Left lung (tissue), 10 donors: ENCODE measurements around the gene TRIM62. TPM values are rescaled to one million over a fixed set of nuclear protein-coding genes. Genes with fewer than 3 reads are reported as not detected.

Experiments used
- ATAC-seq: fragments of 200-7000 bp; cut with Tn5 transposase; one replicate; pipeline ENCODE4 v1.9.1; 2020; ENCODE audit warnings: moderate library complexity
- DNase-seq, 4 donors: peaks; one replicate each; pipeline ENCODE4 v3.0.0-alpha.2; 2013 to 2020
- H3K27ac ChIP-seq, 2 donors: fragments of 200-600 bp; sonication (generic) in 1 of 2; one replicate each; pipeline versions ENCODE4 v1.5.0 to v1.8.0; 2020 to 2021
- H3K27me3 ChIP-seq, 2 donors: fragments of 200-600 bp; sonication (generic) in 1 of 2; one replicate each; pipeline versions ENCODE4 v1.5.0 to v1.8.0; 2020 to 2021
- H3K36me3 ChIP-seq, 2 donors: fragments of 200-600 bp; sonication (generic) in 1 of 2; one replicate each; pipeline versions ENCODE4 v1.5.0 to v1.8.0; 2020 to 2021
- H3K4me1 ChIP-seq, 2 donors: fragments of 200-600 bp; one replicate each; pipeline ENCODE4 v1.8.0; 2021
- H3K4me3 ChIP-seq, 2 donors: fragments of 200-600 bp; sonication (generic) in 1 of 2; one replicate each; pipeline versions ENCODE4 v1.5.0 to v1.8.0; 2020 to 2021; ENCODE audit warnings: mild to moderate bottlenecking in 1 of 2
- H3K9me3 ChIP-seq, 2 donors: fragments of 200-600 bp; sonication (generic) in 1 of 2; one replicate each; pipeline versions ENCODE4 v1.5.0 to v1.8.0; 2020 to 2021
- intact Hi-C, 2 donors: fragments of 100-400 bp; cut with DNase I; formaldehyde crosslinking; loops; one replicate each; pipeline versions ENCODE4 v1.11.2 to v1.14.2; 2022
- polyA plus RNA-seq, 6 donors: library from polyadenylated mRNA; unstranded; fragments of 120-200 nt; gene quantifications; one replicate each; pipeline ENCODE4 v1.2.1, GENCODE V29; 2013; ENCODE audit not compliant: insufficient read length in 6 of 6
- total RNA-seq, 2 donors: library from RNA; stranded (reverse); fragmentation: NEBNext Ultra II Directional; extraction: Animal tissue kit (Norgen Biotek cat#: 25700); gene quantifications; one replicate each; pipeline ENCODE4 v1.2.1, GENCODE V29; 2021
- TF ChIP-seq, protein P1 (sequence below), 2 donors: fragments of 200-600 bp; sonication (generic) in 1 of 2; IDR thresholded peaks; one replicate each; pipeline versions ENCODE4 v1.5.0 to v1.8.0; 2021; ENCODE audit warnings: antibody characterized with exemption in 2 of 2
- donor health status: DM: no; HTN: yes; CAD: no.
- donor health status: DM: no; HTN: no; CAD: no.

The TRIM62 gene
- total and polyA plus RNA-seq, 8 donors, result 4.4 to 6.4 (median 5.9) TPM

DNA sequence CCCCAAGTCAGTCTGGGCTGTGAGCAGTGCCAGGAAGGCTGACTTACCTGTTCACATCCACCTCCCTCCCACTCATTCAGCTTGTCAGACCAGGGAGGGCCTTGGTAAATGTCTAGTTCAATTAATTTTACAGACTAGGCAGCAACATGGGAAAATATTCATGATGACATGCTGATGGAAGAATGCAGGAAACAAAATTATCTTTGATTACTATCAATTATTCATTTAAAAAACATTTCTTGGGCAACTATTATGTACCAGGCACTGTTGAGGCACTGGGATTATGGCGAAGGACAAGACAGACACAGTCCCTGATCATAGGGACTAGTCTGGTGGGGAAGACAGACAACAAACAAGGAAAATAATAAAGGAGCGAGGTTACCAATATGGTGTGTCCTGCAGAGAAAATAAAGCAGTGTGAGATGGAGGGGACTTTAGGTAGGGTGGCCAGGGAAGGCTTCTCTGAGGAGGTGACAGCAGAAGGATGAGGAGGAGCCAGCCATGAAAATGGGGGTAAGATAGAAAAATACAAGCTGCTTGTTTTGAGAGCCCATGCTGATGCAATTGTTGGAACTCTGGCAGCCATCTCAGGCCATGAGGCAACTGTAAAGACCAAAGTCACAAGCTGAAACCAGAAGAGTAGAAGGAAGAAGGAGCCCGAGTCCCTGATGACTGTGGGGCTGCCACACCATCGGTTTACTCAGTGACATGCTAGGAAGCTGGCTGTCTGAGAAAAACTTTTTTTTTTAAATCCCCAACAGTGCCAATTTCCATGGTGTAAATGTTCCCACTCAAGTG, 14.0 kb downstream of the TRIM62 start:
- TF ChIP-seq, protein P1, sequence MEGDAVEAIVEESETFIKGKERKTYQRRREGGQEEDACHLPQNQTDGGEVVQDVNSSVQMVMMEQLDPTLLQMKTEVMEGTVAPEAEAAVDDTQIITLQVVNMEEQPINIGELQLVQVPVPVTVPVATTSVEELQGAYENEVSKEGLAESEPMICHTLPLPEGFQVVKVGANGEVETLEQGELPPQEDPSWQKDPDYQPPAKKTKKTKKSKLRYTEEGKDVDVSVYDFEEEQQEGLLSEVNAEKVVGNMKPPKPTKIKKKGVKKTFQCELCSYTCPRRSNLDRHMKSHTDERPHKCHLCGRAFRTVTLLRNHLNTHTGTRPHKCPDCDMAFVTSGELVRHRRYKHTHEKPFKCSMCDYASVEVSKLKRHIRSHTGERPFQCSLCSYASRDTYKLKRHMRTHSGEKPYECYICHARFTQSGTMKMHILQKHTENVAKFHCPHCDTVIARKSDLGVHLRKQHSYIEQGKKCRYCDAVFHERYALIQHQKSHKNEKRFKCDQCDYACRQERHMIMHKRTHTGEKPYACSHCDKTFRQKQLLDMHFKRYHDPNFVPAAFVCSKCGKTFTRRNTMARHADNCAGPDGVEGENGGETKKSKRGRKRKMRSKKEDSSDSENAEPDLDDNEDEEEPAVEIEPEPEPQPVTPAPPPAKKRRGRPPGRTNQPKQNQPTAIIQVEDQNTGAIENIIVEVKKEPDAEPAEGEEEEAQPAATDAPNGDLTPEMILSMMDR (IDR thresholded peaks at IDR 0.05), result no peak
- ATAC-seq (no peak), DNase-seq (no peak)
- Histone ChIP-seq H3K4me3 (no peak overlapping the region), H3K9me3 (no peaks in the 10 kb centered on the region), H3K4me1 (no peaks in the 10 kb centered on the region), H3K27ac (no peak overlapping the region), H3K36me3 (no peaks in the 10 kb centered on the region), H3K27me3 (no peaks in the 10 kb centered on the region)
- intact Hi-C loops, result no loop called here

DNA sequence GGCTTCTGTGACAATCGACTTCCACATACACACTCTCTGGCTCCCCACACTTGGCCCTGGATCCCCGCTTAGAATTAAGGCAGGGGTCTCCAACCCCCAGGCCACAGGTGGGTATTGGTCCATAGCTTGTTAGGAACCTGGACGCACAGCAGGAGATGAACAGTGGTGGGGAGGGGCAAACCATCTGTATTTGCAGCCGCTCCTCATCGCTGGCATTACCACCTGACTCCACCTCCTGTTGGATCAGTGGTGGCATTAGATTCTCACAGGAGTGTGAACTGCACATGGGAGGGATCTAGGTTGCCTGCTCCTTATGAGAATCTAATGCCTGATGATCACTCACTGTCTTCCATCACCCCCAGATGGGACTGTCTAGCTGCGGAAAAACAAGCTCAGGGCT, 16.0 kb downstream of the TRIM62 start:
- no peak for ATAC-seq
- H3K4me1 ChIP-seq, result peaks cover 0 to 4% of the 10 kb centered on the region in 2 donors
- H3K9me3 ChIP-seq, result no peaks in the 10 kb centered on the region
- DNase-seq, result no peak
- H3K4me3 ChIP-seq, result no peak overlapping the region
- intact Hi-C loops, result no loop called here
- H3K27ac ChIP-seq, result no peak overlapping the region
- TF ChIP-seq, protein P1 (IDR thresholded peaks at IDR 0.05), result no peak
- H3K27me3 ChIP-seq, result no peaks in the 10 kb centered on the region
- no peaks in the 10 kb centered on the region for H3K36me3 ChIP-seq

DNA sequence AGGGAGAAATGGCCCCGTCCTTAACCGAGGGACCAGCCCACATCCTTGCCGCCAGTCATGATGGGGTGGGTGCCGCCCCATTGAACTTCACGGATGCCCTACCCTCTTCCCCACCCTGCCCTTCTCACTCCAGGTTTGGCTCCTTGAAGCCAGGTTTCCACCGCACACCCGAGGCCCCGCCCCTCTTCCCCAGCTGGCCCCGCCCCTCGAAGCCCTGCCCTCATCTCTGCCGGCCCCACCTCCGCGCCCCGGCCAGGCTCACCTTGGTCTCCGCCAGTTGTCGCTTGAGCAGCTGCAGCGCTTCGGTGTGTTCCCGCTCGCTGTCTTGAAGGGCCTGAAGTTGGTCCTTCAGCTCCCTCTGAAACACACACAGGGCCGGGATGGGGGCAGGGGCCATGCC, 16.6 kb downstream of the TRIM62 start:
- no peak for ATAC-seq
- intact Hi-C loops, result no loop called here

DNA sequence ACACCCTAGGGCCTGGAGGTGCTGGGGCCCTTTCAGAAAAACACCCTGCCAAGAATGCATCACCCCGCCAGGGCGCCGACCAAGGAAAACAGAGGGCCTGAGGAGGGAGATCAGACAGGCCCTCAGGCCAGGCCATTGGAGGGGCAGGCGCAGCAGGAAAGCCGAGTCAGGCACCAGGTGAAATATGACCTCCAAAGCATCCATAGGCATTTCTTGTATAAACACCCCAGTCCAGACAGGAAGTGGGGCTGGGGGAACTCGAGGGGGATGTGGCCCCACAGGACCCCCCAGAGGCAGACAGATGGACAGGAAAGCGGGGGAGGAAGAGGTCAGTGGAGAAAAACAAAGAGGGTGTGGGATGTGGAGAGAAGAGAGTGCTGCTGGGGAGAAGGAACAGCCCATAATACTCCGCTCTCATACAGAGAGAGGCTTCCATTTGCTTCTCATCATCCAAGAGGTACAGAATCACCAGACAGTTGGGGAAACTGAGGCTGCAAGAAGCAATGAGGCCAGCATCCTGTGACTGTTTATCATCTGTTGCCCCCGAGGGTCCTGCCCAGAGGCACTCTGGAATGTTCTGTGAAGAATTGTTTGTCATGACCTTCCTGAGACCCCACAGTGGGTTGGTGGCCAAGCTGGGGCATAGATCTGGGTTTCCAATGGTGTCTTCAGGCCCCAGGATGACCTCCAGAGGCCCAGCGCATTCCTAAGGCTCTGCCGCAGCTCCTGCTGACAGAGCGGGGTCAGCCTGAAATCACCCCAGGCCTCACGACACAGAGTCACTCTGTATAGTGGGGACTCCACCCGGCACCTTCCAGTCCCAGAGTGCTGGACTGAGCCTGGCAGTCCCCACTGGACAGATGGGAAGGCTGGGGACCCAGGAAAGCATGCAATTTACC, 18.0 kb downstream of the TRIM62 start:
- ATAC-seq, result no peak
- TF ChIP-seq, protein P1 (IDR thresholded peaks at IDR 0.05), result no peak
- Histone ChIP-seq H3K27me3 (no peaks in the 10 kb centered on the region), H3K27ac (no peak overlapping the region), H3K9me3 (no peaks in the 10 kb centered on the region), H3K4me1 (peaks cover 0 to 5% of the 10 kb centered on the region in 2 donors), H3K4me3 (no peak overlapping the region), H3K36me3 (peaks cover 0 to 9% of the 10 kb centered on the region in 2 donors)
- DNase-seq, result no peak
- intact Hi-C loops, result no loop called here

More for the DNA sequence above, 16.6 kb downstream of the TRIM62 start:
- no peak for DNase-seq
- Histone ChIP-seq H3K9me3 (no peaks in the 10 kb centered on the region), H3K4me3 (no peak overlapping the region), H3K27ac (no peak overlapping the region), H3K36me3 (no peaks in the 10 kb centered on the region), H3K4me1 (peaks cover 0 to 5% of the 10 kb centered on the region in 2 donors), H3K27me3 (no peaks in the 10 kb centered on the region)
- TF ChIP-seq, protein P1 (IDR thresholded peaks at IDR 0.05), result no peak

DNA sequence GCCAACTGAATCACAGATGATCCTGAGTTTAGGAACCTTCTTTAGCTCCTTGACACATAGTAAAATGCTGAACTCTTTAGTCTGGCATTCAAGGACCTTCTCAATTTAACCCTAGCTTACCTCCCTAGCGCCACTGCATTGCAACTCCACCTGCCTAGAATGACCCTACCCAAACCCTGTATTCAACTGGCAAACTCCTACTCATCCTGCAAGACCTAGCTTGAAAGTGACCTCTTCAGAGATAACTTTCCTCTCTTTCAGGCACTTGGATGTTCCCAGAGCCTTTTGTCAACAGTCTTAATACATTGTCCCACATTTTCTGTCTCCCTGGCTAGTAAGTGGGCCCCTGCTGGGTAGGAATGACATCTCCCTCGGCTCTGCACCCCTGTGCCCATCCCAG, 19.7 kb downstream of the TRIM62 start:
- no peaks in the 10 kb centered on the region for H3K9me3 ChIP-seq
- no peak overlapping the region for H3K4me3 ChIP-seq
- H3K36me3 ChIP-seq, result peaks cover 0 to 19% of the 10 kb centered on the region in 2 donors
- TF ChIP-seq, protein P1 (IDR thresholded peaks at IDR 0.05), result no peak
- no peak overlapping the region for H3K27ac ChIP-seq
- H3K27me3 ChIP-seq, result no peaks in the 10 kb centered on the region
- ATAC-seq (no peak), DNase-seq (no peak)
- intact Hi-C loops, result no loop called here
- peaks cover 0 to 5% of the 10 kb centered on the region in 2 donors for H3K4me1 ChIP-seq
